T-helper 2 cell treated with Interferon-gamma antibody and Interleukin-4, amounts not matched to agents 100 ng/mL and 5 ng/mL, for 36 hours (primary cell): ENCODE measurements around the gene SFXN1. TPM values are rescaled to one million over a fixed set of nuclear protein-coding genes. Genes with fewer than 3 reads are reported as not detected.

Experiments used
- intact Hi-C: fragments of 100-400 bp; cut with micrococcal nuclease; formaldehyde crosslinking; loops from one replicate; pipeline ENCODE4 v1.15.1; 2023
- total RNA-seq: library from RNA; stranded (reverse); gene quantifications from 2 replicates; pipeline ENCODE4 v1.2.3, GENCODE V29; 2022

Gene SFXN1
- total RNA-seq, 1 donor from 2014 or later = 184 TPM

DNA sequence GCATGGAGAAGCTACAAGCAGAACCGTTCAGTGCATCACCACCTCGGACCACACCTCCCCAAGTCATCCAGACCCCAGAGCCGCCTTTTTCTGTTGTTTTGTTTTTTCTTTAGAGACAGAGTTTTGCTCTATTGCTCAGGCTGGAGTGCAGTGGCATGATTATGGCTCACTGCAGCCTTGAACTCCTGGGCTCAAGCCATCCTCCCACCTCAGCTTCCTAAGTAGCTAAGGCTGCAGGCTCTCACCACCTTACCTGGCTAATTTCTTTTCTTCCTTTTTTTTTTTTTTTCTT, 13.5 kb upstream of the SFXN1 start:
- intact Hi-C loops = loop anchor here (1.0 kb wide), 2 partner anchors 13 to 514 kb away; partner anchors contain the start of gene SFXN1

DNA sequence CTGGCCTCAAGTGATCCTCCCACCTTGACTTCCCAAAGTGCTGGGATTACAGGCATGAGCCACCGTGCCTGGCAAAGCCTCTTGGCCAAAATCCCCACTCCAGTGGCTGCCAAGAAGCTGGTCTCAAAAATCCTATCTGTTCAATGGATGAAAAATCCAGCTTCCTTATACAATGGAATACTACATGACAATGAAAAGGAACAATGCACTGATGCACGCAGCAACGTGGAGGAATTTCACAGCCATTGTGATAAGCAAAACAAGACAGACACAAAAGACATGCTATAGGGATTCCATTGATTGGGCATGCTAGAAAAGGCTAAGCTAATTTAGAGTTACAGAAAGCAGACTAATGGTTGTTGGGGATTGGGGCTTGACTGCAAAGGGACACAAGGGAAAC, 13.1 kb upstream of the SFXN1 start:
- intact Hi-C loops = no loop called here

DNA sequence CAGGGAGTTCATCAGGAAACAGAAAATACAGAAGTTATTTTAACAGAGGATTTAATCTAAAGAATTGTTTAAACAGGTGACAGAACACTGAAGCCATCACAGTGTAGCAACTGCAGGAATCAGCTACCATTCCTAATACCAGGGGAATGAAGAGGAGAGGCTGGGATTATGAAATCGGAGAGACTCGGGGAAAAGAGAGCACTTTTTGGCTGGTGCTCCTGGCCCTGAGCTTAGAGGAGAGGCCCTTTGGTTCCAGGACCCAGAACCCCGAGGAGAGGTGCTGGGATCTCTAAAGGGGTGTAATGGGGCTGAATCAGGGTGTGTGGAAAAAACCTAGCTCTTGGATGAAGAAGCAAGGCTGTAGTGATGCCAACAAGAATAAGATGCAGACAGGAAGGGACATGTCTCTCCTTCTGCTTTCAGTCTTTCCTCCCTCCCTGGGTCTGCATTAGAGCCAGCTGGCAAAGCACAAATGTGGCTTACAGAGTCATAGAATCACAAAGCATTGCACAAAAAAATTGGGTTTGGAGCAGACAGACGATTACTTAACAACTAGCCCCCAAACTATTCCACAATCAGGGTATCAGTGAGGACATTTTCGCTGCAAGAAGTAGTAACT, 11.6 kb upstream of the SFXN1 start:
- intact Hi-C loops = no loop called here

DNA sequence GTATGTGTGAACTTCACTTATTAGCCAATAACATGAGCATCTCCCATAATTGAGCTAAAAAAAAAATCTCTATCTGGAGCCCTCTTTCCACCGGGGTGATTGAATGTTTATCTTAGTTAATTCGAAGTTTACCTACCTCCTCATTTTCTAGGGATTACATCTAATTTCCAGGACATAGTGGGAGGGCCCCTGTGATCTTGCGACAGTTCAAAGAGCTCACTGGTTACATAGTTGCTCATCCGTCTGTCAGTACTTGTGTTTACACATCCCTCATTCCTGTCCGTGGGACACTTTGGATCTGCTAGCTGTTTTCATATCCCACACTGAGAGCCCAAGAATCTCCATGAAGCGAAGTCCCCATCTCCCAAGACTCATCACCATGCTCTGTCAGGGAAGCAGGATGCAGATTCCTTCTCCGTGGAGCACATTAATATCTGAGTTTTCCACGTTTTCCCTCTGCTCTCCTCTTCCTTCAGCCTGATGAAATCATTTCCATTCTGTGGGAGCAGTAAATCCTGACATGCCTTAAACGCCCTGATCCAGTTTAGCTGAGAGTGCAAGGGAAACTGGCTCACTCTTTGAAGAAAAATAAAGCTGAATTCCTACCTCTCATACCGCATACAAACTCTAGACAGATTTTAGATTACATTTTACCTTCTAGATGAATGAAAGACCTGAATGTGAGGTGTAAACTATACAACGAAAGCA, 10.2 kb upstream of the SFXN1 start:
- intact Hi-C loops = no loop called here

DNA sequence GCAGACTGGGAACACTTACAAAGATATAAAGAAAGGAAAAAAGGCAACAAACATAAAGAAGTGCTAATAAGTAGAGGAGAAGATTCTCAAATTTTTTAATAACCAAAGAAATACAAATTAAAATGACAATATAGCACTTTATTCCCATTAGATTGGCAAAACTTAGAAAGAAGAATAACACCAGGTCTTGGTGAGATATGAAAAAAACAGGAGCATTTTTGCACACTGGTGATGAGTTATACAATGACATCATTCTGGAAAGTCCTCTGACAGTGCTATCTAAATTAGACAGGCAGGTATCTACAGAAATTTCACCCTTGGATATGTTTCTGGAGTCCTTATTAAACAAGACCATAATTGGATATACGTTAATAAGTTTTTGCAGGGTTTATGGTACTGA, 9.5 kb upstream of the SFXN1 start:
- intact Hi-C loops = no loop called here

DNA sequence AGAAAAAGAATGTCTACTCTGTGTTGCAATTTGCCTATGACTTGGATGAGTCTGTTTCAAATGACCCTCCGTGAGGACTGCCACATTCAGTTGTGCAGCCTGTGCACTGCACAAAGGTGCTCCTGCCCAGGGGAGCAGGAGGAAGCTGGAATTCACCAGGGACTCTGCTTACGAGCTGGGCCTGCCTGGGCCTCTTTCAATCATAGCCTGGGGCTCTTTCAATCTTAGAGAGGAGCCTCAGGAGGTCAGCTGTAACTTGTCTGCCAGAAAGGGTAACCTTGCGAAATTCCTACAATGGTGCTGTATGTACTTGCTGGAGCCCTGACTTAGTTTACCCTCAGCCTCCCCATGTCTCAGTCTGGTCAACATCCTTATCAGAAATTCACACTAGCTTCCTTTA, 8.4 kb upstream of the SFXN1 start:
- intact Hi-C loops = no loop called here

DNA sequence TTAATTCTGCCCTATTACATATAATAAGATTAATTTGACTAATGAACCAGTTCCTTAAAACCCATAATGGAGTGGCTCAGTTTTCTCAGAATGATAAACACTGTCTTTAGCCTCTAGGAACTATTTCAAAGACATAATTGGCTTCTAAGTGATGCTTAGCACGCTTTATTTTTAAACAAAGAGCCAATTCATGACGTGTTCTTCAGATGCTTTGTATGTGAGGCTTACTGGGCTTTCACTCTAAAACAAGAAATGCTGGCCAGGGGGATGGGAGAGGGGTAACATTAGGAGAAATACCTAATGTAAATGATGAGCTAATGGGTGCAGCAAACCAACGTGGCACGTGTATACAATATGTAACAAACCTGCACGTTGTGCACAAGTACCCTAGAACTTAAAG, 7.6 kb upstream of the SFXN1 start:
- intact Hi-C loops = no loop called here

DNA sequence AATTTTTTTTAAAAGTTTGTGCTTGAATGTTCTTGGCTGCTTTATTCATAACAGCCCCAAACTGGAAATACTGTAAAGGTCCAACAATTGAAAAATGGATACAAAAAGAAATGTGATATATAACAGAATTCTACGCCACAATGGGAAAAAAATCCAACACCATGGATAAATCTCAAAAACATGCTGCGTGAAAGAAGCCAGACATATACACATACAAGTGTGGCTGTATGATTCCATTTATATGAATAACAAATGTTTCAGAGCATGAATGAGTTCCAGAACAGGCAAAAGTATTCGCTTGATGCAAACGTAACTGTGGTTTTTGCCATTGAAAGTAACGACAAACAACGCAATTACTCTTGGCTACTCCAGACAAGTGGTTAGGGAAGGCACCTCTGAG, 7.2 kb upstream of the SFXN1 start:
- intact Hi-C loops = no loop called here

DNA sequence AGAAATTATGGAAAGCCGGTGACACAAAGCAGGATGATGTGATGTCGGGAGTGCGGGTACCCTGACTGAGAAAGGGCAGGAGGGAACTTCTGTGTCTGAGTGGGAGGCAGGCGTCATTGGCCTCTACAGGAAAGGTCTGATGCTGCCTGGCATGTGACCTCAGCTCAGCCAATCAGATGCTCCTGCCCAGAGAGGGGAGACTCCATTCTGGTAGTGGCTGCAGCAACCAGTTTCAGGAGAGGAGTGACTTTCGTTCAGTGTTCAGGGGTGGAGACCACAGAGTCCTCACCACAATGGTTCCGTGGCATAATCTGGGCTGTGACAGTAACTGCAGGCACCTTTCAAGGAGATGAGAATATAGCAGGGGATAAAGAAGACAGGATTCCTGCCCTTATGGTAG, 6.7 kb upstream of the SFXN1 start:
- intact Hi-C loops = no loop called here

DNA sequence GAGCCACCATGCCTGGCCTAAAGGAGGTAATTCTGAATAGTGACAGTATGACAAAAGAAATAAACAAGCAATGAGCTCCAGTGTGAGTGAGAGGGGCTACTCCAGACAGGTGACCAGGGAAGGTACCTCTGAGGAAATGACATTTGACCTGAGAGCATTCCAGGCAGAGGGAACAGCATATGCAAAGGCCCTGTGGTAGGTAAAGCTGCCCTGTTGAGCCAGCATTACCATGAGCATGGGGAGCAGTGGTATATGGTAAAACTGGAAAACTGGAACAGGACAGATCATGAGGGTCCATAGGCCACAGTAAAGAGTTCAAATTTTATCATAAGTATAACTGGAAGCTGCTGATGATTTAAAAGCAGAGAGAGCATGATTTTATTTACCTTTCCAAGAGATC, 6.0 kb upstream of the SFXN1 start:
- intact Hi-C loops = no loop called here

DNA sequence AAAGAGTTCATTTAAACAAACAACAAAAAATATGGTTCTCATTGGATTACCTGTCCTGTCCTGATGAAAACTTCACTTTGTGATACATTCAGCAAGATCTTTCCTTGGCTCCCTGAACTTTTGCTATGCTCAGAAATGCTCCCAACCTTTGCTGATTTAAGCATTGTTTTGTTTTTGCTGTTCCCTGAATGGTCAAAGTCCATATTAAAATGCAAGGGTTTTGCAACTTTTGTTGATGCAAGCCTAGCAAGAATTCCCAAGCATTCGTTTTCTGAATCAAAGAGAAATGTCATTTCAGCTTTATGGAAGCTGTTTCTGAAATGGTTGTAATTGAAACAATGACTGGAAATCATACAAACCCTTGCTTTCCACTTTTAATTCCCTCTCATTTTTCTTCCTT, 3.1 kb upstream of the SFXN1 start:
- intact Hi-C loops = no loop called here

DNA sequence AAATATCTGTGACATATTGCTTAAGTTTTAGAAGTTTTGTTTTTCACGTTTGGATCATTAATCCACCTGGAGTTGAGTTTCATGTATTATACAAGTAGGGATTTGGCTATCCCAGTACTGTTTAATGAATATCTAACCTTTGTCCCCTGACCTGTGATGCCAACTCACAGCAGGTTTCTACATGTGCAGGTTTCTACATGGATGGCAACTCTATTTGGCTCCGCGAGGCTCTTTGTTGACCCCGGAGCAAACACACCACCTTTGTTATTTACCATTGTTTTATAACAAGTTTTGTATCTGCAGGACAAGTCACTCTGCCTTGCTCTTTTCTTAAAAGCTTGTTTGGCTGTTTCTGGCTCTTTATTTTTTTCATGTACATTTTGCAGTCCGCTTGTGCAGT, 920 bp upstream of the SFXN1 start:
- intact Hi-C loops = no loop called here

DNA sequence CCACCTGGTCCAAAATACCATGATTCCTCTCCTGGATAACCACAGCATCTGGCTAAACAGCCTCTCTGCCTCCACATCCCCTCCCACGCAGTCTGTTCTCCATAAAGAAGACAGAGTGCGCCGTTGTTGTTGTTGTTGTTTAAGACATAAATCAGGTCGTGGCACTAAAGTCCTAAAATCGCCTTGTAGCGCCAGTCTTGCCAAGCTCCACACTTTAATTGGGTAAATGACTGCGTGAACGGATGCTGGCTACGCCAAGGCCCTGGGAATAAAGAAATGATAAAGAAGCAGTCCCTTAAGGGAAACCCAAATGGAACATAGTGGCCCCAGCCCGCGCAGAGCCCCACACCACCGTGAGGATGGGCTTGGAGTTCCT, 364 bp upstream of the SFXN1 start:
- intact Hi-C loops = loop anchor here (1.0 to 2.0 kb wide), 3 partner anchors 14 to 175 kb away; no protein-coding TSS in a partner anchor

DNA sequence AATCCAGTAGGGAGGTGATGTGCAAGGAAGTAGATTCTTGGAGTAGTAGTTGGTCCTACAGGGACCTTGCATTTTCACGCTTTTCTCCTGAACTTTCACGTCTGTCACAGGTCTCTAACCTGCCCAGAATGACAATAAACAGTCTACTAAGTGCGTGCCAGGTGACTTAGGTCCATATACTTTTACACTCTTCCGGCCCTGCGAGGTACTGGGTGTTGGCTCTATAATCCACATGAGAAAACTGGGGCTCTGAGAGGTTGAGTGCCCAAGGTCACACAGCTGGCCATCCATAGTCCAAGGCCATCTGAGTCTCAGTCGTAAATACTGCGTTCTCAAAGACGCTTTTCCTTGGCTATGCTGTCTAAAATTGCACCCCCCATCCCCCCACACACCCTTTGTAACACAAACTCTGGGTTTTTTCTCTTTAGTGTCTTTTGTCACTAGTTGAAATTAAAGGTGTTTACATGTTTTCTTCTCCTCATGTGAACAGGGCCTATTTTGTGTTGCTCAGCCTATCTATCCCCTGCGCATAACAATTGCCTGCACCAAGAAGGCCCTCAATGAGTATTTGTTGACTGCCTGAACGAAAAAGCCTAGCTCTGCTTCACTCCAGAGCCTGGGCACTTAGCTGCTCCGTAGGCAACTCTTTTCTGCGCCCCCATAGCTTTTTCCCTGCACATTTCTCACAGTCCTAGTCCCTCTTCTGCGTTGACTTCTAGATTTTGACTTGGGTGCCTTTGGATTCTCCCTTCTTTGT, 943 bp downstream of the SFXN1 start:
- intact Hi-C loops = loop anchor here (2.0 kb wide), 1 partner anchor 173 kb away; no protein-coding TSS in a partner anchor

DNA sequence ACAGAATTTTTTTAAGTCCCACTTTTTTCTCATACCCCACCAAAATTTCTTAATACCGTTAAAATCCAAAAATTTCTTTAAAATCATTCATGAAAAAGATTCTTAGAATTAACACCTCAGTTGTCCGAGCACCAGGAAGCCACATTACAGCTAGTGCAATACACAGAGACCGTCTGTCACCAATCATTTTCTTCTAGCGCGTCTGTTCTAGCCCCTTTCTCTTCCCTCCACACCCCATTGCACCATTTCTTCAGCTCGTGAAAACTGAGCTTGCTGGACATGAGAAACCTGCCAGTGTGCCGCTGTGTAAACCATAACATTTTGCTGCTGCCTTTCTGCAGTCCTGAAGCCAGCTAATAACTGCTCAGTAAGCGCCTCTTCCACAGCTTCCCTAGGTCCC, 5.0 kb downstream of the SFXN1 start:
- intact Hi-C loops = no loop called here

DNA sequence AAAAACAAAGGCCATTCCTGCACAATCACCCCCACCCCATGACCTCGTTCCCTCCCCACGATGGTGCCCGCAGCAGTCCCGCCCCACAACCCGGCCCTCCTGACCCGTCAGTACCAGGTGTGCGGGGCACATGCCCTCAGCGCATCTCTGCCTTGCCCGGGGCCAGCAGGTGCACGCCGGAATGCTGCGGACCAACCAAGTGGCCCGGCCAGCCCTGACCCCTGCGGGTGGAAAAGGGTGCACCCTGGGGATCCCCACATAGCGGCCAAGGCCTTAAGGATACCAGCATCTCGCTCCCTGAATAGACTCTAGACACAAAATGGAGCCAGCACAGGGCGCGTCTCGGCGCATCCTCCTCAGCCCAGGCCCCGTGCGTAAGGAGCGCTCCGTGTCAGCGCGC, 6.0 kb downstream of the SFXN1 start:
- intact Hi-C loops = no loop called here

DNA sequence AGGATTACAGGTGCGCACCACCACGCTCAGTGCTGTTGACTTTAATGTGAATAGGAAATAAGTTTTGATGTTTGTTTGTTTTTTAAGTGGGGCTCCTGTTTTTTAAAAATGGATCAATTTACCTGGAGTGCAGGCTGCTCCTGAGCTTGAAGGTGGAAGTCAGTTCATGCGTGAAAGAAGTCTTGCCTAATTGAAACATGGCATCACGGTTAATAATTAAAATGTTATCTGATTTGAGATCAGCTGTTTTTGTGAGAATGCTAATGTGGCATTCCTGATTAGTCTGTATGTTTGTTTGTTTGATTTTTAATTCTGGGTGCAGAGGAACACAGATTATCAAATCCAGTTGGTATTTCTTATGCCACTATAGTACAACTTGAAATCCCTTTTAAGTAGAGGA, 6.5 kb downstream of the SFXN1 start:
- intact Hi-C loops = no loop called here

DNA sequence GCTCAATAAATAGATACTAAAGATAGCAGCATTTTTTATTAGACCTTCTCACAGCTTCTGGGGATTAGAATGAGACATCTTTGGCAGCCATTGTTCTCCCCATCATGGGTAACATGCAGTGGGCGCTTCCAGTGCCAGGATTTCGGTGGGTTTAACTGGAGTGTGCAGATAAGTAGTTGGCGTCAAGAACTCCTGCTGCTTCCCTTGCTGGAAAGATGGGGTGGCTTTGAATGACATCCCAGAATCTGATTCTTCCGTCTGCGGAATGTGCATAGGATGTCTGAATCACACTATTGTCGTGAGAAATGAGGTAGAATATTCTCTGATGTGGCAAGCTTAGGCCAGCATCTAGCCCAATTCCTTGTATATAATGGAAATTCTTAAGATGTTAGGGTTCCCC, 7.3 kb downstream of the SFXN1 start:
- intact Hi-C loops = no loop called here

DNA sequence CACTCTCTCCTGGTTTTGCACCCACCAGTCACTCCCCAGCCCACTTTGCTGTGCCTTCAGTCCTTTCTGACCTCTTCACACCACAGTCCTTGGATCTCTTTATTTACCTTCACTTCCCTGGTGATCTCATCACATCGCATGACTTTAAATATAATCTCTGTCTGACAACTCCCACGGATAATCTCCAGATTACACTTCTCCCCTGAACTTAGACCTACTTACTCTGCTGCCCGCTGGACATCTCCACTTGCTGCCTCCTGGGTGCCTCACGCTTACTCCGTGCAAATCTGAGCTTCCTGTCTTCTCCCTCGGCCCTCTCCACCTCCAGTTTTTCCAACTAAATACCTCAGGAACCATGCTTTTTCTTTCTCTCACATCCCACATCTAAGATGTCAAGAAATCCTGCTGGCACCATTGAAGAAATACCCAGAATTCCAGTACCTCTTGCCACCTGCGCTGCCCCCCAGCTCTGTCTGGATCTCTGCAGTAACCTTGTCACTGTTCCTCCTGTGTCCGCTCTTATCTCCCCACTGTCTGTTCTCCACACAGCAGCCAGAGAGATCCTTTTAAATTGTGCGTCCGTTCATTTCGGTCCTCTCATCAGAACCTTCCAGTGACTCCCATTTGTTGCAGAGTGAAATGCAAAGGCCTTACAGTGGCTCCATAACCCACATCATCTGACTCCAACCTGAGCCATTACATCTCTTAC, 9.3 kb downstream of the SFXN1 start:
- intact Hi-C loops = no loop called here

DNA sequence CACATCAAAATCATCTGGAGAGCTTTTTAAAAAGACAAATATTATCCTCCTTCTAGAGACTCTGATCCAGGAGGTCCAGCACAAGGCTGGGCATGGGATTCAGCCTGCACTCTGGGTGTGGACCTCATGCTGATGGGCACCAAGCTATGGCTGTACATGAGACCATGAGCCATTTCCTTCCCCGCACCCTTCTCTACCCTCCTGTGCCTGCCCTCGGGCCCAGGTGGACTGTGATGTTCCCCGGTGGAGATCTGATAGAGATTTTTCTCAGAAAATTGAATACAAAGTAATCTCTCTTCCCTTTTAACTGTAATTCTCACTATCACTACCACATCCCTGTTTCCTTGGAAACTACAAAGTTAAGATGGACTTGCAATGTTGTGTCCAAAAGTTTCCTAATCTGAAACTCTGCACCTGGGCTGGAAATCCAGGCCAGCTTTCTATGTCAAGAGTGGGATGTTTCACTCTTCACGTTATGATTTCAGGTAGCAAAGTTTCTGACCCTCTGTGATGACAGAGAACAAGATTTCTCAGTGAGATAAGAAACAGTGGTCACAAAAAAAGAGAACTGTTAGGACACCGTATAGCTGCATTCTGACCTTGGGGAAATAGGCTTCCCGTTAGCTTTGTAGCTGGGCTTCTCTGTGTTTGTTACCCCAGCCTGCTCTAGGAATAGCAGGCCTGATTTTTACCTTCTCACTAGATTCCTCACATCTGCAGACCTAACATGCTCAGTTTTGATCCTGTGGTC, 11.5 kb downstream of the SFXN1 start:
- intact Hi-C loops = no loop called here

DNA sequence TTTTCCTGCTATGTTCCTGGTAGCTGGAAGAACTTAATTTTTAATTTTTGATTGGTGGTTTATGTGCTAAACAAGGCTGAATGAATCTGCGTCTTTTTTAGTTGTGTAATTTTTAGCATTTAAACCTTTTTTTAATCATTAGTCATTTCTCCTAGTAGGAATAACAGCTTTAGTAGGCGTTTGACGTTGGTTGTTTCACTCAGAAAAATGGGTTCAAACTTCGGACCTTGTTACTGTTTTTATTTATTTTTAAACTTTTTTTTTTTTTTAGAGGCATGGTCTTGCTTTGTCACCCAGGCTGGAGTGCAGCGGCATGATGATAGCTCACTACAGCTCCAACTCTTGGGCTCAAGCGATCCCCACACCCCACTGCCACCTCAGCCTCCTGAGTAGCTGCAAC, 12.9 kb downstream of the SFXN1 start:
- intact Hi-C loops = no loop called here
